Activated T-cell treated with anti-CD3 and anti-CD28 coated beads for 1 hour (primary cell): ENCODE measurements around the gene PTPRM.

Experiments used
- DNase-seq: peaks from one replicate; pipeline ENCODE4 v3.0.0-alpha.2; 2020; ENCODE audit warnings: low read depth

PTPRM gene

GRCh38 chr18:7898181-7898580, 331.1 kb downstream of the PTPRM start:
- no peak for DNase-seq

- DNase-seq: no peak
Measured at GRCh38 chr18:7899078-7899477, 332.0 kb downstream of the PTPRM start.

DNA sequence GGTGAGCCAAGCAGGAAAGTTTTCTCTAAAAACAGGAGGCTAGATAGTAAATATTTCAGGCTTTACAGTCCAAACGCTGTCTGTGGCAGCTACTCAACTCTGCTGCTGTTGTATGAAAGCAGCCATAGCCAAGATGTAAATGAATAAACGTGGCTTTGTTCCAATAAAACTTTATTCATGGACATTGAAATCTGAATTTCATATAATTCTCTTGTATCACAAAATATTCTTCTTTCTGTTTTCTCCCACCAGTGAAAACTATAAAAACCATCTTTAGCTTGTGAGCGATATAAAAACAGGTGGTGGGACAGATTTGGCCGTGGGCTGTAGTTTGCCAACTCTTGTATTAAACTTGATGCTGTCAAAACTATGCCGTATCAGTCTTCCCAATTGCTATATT, 333.0 kb downstream of the PTPRM start:
- no peak for DNase-seq

- DNase-seq: no peak
Measured at GRCh38 chr18:7901657-7902056, 334.5 kb downstream of the PTPRM start.

- no peak for DNase-seq
Measured at GRCh38 chr18:7902399-7902839, 335.3 kb downstream of the PTPRM start.

- DNase-seq: no peak
Measured at GRCh38 chr18:7904529-7904928, 337.4 kb downstream of the PTPRM start.

DNA sequence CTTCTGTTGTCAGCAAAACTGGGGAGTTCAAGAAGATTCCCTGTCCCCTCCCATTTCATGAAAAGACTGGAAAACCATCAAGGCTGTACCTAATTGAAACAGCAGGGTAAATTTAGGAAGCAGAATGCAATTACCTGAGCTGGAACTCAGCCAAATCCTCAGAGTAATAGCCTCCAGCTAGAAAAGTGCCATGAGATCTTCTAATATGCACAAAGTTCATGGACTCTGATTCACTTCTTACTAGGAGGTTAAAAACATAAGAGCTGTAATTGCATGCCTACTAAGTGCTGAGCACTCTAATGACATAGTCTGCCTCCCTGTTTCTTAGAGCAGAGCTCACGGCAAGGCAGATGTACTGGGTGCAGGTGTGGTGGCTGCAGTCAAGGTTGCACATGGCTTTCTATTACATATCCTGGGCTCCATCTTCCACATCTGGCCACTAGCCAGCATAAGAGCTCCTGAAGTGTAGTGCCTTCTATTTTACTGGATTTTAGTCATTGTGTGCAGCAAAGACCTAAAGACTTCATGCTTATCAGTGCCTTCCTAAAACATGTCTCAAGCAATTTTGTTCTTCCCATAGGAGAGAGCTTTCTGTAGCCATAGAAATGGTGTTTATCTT, 341.7 kb downstream of the PTPRM start:
- DNase-seq: no peak

- no peak for DNase-seq
Measured at GRCh38 chr18:7914834-7915670, 347.9 kb downstream of the PTPRM start.

DNA sequence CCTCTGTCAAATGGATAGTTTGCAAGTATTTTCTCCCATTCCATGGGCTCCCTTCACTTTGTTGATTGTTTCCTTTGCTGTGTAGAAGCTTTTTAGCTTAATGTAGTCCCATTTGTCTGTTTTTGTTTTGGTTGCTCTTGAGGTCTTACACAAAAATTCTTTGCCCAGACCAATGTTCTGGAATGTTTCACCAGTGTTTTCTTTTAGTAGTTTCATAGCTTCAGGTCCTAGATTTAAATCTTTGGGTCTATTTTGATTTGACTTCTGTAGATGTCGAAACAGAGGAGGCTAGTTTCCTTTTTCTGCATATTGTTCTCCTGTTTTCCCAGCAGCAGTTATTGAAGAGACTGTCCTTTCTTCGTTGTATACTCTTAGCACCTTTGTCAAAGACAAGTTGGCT, 351.6 kb downstream of the PTPRM start:
- DNase-seq: no peak

DNA sequence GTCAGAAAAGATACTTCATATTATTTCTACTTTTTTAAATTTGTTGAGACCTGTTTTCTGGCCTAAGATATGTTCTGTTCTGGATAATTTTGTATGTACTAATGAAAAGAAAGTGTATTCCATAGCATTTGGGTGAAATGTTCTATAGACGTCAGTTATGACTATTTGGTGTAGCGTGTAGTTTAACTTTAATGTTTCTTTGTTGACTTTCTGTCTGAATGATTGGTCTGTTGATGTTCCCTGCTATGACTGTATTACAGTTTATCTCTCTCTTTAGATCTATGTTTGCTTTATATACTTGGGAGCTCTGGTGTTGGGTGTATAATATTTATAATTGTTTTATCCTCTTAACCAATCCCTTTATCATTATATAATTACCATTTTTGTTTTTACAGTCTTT, 352.4 kb downstream of the PTPRM start:
- no peak for DNase-seq

DNA sequence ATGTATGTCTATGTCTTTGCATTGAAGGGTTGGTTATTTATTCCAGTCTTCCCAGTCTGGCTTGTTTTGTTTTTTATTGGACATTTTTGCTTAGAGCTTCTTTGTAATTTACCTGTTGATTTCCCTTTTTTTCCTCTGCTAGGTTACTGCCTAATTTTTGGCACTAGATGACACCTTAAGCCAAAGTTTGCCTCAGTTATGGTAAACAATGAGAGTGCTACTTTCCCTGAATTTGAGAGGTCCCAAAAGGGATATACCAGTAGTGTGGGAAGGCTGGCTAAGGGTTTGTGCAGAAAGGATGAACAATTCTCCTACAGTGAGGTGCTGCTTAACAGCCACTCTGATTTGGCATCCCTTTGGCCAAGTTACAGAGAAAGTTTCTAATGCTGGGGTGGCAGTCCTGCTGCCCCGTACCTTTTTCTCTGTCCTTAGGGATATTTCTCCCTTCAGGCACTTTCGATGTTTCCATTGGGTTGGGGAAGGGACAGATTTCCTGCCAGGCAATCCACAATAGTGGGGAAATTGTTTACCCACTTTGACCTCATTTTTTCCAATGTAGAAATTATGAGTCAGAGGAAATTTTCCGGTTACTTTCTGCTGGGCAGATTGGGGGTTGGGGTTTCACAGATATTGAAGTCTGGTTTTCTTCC, 354.9 kb downstream of the PTPRM start:
- no peak for DNase-seq

GRCh38 chr18:7923105-7923504, 356.0 kb downstream of the PTPRM start:
- no peak for DNase-seq

GRCh38 chr18:7924616-7925015, 357.5 kb downstream of the PTPRM start:
- DNase-seq: no peak

GRCh38 chr18:7926526-7926925, 359.4 kb downstream of the PTPRM start:
- no peak for DNase-seq

- DNase-seq: no peak
Measured at GRCh38 chr18:7927119-7927518, 360.0 kb downstream of the PTPRM start.

DNA sequence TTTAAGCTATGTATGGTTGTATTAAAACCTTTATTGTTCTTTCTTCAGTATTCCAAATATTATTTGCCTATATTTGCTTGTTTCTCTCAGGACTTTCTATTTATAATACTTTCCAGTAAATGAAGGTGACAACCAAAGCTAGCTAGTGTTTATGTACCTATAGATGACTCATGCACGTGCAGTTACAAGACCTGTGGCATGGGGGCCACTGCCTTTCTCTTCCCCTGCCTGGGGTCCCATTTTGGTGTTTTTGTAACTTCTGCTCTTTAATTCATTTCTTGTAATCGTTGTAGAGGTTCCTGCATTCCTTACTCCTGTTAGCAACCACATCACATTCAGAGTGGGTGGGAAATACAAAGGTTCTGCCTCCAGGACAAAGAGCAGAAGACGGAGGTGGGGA, 364.6 kb downstream of the PTPRM start:
- DNase-seq: no peak

GRCh38 chr18:7937268-7937667, 370.2 kb downstream of the PTPRM start:
- no peak for DNase-seq

DNA sequence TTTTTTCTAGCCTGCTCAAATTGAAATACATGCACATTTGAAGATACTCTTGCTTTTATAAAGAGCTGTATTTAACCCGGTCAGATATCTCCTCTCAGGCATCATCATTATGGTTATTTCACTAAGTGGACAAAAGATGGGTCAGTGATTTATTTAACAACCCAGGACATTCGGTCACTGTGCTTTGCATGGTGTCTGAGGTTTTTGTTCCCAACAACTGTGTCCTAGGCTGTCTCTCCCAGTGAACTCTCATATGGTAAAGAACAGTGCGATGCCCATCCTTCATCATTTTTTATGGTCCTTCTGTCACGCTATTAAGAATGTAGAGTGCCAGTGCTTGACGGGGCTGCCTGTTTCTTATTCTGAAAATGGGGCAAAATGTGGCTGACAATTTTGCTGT, 372.4 kb downstream of the PTPRM start:
- DNase-seq: no peak

DNA sequence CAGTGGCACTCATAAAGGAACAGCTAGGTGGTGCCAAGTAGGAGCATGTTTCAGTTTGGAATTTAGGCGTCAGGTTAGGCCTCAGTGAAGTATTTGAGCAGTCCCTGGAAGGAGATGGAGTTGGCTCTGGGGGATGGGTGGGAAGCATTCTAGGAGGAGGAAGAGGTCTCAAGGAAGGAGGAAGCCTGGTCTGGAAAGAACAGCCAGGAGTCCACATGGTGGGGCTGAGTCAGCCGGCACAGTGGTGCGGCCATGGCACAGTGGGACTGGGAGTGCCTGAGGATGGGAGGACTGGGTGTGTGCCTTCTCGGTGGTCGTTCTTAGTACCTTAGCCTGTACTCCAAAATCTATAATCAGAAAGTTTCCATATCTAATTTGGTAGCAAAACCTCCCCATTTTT, 373.3 kb downstream of the PTPRM start:
- no peak for DNase-seq

- no peak for DNase-seq
Measured at GRCh38 chr18:7940971-7941370, 373.9 kb downstream of the PTPRM start.

GRCh38 chr18:7941533-7941932, 374.4 kb downstream of the PTPRM start:
- no peak for DNase-seq

DNA sequence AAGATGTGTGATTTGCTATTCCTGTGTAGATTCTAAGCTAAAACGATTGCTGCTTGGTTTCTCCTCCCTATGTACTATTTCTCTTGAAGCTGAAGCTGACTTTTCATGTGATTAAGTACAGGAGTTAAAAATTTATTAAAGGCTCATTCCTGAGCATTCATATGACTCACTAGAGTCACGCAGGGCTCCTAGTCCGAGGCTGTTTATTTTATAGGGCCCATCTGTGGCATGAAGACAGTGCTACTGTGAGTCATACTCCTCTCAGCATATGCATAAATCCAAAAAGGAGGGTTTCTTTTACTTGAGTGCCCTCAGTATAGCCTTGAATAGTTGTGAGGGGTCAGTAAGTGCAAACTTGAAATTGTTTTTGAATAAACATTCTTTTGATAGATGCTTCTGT, 378.8 kb downstream of the PTPRM start:
- DNase-seq: no peak

DNA sequence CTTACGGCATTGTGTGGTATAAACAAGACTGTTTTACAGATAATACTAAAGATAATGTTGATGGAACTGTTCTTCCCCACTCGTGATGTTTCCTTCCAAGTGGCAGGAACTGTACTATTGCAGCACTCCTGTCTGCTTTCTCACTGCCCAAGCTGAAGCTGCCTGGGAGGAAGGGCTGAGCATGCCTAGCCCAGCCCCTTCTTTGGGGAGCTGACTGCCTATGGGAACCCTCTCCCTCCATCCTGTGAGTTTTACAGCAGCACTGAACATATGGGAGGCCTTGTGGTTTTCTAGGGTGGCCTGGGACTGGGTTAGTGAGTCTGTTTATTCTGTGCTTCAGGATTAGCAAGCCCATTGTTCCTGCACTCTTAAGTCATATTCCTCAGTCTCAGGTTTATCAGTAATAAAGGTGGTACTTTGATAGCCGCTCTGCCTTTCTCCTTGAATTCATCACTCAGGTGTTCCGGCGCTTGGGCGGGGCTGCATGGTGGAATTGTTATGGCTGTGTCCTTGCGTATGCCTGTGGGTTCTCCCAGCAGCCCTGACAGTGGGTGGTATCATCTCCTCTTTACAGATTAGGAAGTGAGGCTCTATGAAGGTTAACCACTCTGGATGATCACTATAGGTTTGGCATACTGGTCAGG, 379.7 kb downstream of the PTPRM start:
- DNase-seq: no peak
